ENCODE measurements around the gene TUBB.

DNA sequence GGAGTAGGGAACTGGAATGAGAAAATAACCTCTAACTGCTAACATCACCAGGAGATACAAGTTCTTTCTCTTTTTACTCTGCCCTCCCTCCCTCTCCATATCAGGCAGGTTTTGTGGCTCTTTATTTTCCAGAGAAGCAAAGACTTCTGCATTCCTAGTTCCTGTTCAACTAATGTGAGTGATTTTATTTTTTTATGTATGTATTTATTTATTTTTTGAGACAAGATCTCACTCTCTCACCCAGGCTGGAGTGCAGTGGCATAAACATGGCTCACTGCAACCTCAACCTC lies 30.2 kb downstream of the TUBB start:
- TF ChIP-seq, protein P1, sequence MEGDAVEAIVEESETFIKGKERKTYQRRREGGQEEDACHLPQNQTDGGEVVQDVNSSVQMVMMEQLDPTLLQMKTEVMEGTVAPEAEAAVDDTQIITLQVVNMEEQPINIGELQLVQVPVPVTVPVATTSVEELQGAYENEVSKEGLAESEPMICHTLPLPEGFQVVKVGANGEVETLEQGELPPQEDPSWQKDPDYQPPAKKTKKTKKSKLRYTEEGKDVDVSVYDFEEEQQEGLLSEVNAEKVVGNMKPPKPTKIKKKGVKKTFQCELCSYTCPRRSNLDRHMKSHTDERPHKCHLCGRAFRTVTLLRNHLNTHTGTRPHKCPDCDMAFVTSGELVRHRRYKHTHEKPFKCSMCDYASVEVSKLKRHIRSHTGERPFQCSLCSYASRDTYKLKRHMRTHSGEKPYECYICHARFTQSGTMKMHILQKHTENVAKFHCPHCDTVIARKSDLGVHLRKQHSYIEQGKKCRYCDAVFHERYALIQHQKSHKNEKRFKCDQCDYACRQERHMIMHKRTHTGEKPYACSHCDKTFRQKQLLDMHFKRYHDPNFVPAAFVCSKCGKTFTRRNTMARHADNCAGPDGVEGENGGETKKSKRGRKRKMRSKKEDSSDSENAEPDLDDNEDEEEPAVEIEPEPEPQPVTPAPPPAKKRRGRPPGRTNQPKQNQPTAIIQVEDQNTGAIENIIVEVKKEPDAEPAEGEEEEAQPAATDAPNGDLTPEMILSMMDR (IDR thresholded peaks at IDR 0.05), result no peak
- TF ChIP-seq POLR2A (IDR thresholded peaks at IDR 0.05) (no peak), EP300 (IDR thresholded peaks at IDR 0.05) (no peak), POLR2AphosphoS5 (IDR thresholded peaks at IDR 0.05) (no peak)

All from stomach (tissue), 4 donors.